HepG2 (cell line): ENCODE measurements around the gene UCHL3. TPM values are rescaled to one million over a fixed set of nuclear protein-coding genes. Genes with fewer than 3 reads are reported as not detected.

Experiments
- AKAP8 ChIP-seq: sonication (generic); formaldehyde crosslinking; IDR thresholded peaks from 2 replicates; pipeline ENCODE4 v1.5.1; 2020; ENCODE audit warnings: mild to moderate bottlenecking, missing genetic modification reagents
- CHD2 ChIP-seq: IDR thresholded peaks from 2 replicates; pipeline ENCODE4 v1.6.1; 2011; ENCODE audit warnings: low read depth, low read length, improper control_type of control experiment
- GZF1 ChIP-seq: sonication (generic); formaldehyde crosslinking; IDR thresholded peaks from 2 replicates; pipeline ENCODE4 v1.5.1; 2020; ENCODE audit warnings: mild to moderate bottlenecking, missing genetic modification reagents
- JARID2 ChIP-seq: sonication (generic); formaldehyde crosslinking; IDR thresholded peaks from 2 replicates; pipeline ENCODE4 v1.8.1; 2023; ENCODE audit warnings: missing genetic modification reagents, inconsistent platforms; ENCODE audit not compliant: insufficient replicate concordance
- KLF6 ChIP-seq: IDR thresholded peaks from 2 replicates; pipeline ENCODE4 v1.8.0; 2016; ENCODE audit warnings: missing biosample characterization, missing genetic modification reagents
- SATB2 ChIP-seq: sonication (generic); formaldehyde crosslinking; IDR thresholded peaks from 2 replicates; pipeline ENCODE4 v1.5.0; 2020; ENCODE audit warnings: missing genetic modification reagents
- SETDB1 ChIP-seq: sonication (generic); formaldehyde crosslinking; IDR thresholded peaks from 2 replicates; pipeline ENCODE4 v1.5.1; 2020; ENCODE audit warnings: missing genetic modification reagents, mild to moderate bottlenecking, borderline replicate concordance
- SNRNP70 ChIP-seq: fragments of 200-400 bp; formaldehyde crosslinking; IDR thresholded peaks from 2 replicates; pipeline ENCODE4 v1.6.1; 2017; ENCODE audit warnings: mild to moderate bottlenecking, low read depth, low read length, moderate library complexity
- SP2 ChIP-seq: sonication (generic); formaldehyde crosslinking; IDR thresholded peaks from 2 replicates; pipeline ENCODE4 v1.5.1; 2020; ENCODE audit warnings: mild to moderate bottlenecking, missing genetic modification reagents
- ZIK1 ChIP-seq: sonication (generic); formaldehyde crosslinking; IDR thresholded peaks from 2 replicates; pipeline ENCODE4 v1.5.0; 2020; ENCODE audit warnings: mild to moderate bottlenecking, low read depth, missing genetic modification reagents, borderline replicate concordance
- ZNF24 ChIP-seq: fragments of 450-650 bp; IDR thresholded peaks from 2 replicates; pipeline ENCODE4 v1.6.1; 2017; ENCODE audit warnings: antibody characterized with exemption, mild to moderate bottlenecking
- ZNF614 ChIP-seq: IDR thresholded peaks from 2 replicates; pipeline ENCODE4 v1.6.1; 2018; ENCODE audit warnings: missing biosample characterization, missing genetic modification reagents, inconsistent platforms, borderline replicate concordance
- ZNF761 ChIP-seq: sonication (generic); formaldehyde crosslinking; conservative IDR thresholded peaks from 2 replicates; pipeline ENCODE4 v1.4.0; 2020; ENCODE audit warnings: mild to moderate bottlenecking, missing genetic modification reagents
- ZSCAN29 ChIP-seq: sonication (generic); formaldehyde crosslinking; conservative IDR thresholded peaks from 2 replicates; pipeline ENCODE4 v1.4.0; 2020; ENCODE audit warnings: mild to moderate bottlenecking, missing genetic modification reagents
- polyA plus RNA-seq, 8 experiments: library from polyadenylated mRNA; depleted of rRNA in 3 of 8; stranded (reverse) in 7 of 8; unstranded in 1 of 8; fragments of >200 nt; fragmentation: Illumina TruSeq in 4 of 8; extraction: Trizol in 4 of 8; gene quantifications; 2 replicates each; pipeline versions ENCODE4 v1.2.1 to v1.2.3, GENCODE V29; 2011 to 2016; ENCODE audit warnings: low read depth in 4 of 8, missing spikeins in 1 of 8, mixed read lengths in 1 of 8; ENCODE audit not compliant: insufficient read depth in 1 of 8
- total RNA-seq, 5 experiments: library from RNA; depleted of rRNA; stranded (reverse); fragments of >200 nt; fragmentation: Illumina TruSeq; extraction: Trizol; gene quantifications; 2 replicates each; pipeline ENCODE4 v1.2.3, GENCODE V29; 2016; ENCODE audit warnings: low read depth in 1 of 5
- TF ChIP-seq, protein P1 (sequence below): sonication (generic); formaldehyde crosslinking; IDR thresholded peaks from 2 replicates; pipeline ENCODE4 v1.9.0; 2022; ENCODE audit warnings: low read depth, missing genetic modification reagents
- TF ChIP-seq, protein P2 (sequence below): fragments of 450-650 bp; IDR thresholded peaks from 2 replicates; pipeline ENCODE4 v1.6.1; 2016
- TF ChIP-seq, protein P3 (sequence below): sonication (generic); formaldehyde crosslinking; IDR thresholded peaks from 2 replicates; pipeline ENCODE4 v1.9.0; 2021; ENCODE audit warnings: mild to moderate bottlenecking, missing genetic modification reagents
- TF ChIP-seq, protein P4 (sequence below): sonication (generic); formaldehyde crosslinking; conservative IDR thresholded peaks from 2 replicates; pipeline ENCODE4 v1.8.0; 2022; ENCODE audit warnings: missing genetic modification reagents

The UCHL3 gene
- total and polyA plus RNA-seq, 2 of the 13 experiments (the other 11 are each of a cell fraction or from before 2014, with no cell fraction given), result 36.2 to 93.3 TPM

DNA sequence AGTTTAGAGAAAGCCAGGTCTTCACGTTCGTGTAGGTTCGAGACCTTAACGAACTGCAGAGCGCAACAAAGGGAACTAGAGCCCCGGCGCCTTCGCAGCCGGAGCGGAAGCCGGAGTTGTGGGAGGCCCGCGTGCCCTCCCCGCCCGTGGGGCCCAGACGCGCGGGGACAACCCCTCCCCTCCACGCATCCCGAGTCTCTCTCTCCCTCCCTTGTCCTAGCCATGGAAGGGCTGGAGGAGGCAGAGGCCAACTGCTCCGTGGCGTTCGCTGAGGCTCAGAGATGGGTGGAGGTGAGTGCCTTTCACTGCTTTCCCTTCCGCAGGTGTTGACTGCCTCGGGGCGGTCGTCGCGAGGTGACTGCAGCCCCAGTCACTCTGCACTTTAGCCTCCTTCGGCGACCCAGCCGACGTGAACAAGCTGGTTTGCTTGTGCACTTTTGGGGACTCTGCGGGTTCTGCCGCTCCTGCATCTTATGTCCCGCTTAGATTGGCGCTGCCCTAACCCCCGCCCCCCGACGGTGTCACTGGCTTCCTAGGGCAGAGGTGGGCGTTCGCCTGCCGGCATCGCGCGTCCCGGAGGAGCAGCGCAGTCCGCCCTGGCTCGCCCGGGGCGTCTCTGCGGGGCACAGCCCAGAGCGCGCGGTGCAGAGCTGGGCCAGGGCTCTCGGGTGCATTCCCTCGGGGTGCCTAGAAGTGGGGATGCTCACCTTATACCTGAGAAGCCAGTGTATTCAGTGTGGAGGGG, 87.0 kb downstream of the UCHL3 start (continued):
- TF ChIP-seq, protein P1, sequence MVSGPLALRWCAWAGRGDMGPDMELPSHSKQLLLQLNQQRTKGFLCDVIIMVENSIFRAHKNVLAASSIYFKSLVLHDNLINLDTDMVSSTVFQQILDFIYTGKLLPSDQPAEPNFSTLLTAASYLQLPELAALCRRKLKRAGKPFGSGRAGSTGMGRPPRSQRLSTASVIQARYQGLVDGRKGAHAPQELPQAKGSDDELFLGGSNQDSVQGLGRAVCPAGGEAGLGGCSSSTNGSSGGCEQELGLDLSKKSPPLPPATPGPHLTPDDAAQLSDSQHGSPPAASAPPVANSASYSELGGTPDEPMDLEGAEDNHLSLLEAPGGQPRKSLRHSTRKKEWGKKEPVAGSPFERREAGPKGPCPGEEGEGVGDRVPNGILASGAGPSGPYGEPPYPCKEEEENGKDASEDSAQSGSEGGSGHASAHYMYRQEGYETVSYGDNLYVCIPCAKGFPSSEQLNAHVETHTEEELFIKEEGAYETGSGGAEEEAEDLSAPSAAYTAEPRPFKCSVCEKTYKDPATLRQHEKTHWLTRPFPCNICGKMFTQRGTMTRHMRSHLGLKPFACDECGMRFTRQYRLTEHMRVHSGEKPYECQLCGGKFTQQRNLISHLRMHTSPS, result peak; percentile 24; the same call in 1 of the 2 replicates
- TF ChIP-seq ZNF614 (CRISPR knock-in tag) (peak; percentile 47; the same call in 1 of the 2 replicates), ZNF24 (no peak), SP2 (CRISPR knock-in tag) (no peak), CHD2 (no peak), SATB2 (CRISPR knock-in tag) (no peak), ZSCAN29 (CRISPR knock-in tag) (no peak; the same call in 1 of the 2 replicates), JARID2 (CRISPR knock-in tag) (no peak), AKAP8 (no peak), KLF6 (no peak), GZF1 (CRISPR knock-in tag) (no peak), SETDB1 (CRISPR knock-in tag) (no peak), ZNF761 (CRISPR knock-in tag) (no peak), ZIK1 (CRISPR knock-in tag) (no peak; the same call in 1 of the 2 replicates), SNRNP70 (no peak)
- TF ChIP-seq, protein P2, sequence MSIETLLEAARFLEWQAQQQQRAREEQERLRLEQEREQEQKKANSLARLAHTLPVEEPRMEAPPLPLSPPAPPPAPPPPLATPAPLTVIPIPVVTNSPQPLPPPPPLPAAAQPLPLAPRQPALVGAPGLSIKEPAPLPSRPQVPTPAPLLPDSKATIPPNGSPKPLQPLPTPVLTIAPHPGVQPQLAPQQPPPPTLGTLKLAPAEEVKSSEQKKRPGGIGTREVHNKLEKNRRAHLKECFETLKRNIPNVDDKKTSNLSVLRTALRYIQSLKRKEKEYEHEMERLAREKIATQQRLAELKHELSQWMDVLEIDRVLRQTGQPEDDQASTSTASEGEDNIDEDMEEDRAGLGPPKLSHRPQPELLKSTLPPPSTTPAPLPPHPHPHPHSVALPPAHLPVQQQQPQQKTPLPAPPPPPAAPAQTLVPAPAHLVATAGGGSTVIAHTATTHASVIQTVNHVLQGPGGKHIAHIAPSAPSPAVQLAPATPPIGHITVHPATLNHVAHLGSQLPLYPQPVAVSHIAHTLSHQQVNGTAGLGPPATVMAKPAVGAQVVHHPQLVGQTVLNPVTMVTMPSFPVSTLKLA, result no peak
- TF ChIP-seq, protein P3, sequence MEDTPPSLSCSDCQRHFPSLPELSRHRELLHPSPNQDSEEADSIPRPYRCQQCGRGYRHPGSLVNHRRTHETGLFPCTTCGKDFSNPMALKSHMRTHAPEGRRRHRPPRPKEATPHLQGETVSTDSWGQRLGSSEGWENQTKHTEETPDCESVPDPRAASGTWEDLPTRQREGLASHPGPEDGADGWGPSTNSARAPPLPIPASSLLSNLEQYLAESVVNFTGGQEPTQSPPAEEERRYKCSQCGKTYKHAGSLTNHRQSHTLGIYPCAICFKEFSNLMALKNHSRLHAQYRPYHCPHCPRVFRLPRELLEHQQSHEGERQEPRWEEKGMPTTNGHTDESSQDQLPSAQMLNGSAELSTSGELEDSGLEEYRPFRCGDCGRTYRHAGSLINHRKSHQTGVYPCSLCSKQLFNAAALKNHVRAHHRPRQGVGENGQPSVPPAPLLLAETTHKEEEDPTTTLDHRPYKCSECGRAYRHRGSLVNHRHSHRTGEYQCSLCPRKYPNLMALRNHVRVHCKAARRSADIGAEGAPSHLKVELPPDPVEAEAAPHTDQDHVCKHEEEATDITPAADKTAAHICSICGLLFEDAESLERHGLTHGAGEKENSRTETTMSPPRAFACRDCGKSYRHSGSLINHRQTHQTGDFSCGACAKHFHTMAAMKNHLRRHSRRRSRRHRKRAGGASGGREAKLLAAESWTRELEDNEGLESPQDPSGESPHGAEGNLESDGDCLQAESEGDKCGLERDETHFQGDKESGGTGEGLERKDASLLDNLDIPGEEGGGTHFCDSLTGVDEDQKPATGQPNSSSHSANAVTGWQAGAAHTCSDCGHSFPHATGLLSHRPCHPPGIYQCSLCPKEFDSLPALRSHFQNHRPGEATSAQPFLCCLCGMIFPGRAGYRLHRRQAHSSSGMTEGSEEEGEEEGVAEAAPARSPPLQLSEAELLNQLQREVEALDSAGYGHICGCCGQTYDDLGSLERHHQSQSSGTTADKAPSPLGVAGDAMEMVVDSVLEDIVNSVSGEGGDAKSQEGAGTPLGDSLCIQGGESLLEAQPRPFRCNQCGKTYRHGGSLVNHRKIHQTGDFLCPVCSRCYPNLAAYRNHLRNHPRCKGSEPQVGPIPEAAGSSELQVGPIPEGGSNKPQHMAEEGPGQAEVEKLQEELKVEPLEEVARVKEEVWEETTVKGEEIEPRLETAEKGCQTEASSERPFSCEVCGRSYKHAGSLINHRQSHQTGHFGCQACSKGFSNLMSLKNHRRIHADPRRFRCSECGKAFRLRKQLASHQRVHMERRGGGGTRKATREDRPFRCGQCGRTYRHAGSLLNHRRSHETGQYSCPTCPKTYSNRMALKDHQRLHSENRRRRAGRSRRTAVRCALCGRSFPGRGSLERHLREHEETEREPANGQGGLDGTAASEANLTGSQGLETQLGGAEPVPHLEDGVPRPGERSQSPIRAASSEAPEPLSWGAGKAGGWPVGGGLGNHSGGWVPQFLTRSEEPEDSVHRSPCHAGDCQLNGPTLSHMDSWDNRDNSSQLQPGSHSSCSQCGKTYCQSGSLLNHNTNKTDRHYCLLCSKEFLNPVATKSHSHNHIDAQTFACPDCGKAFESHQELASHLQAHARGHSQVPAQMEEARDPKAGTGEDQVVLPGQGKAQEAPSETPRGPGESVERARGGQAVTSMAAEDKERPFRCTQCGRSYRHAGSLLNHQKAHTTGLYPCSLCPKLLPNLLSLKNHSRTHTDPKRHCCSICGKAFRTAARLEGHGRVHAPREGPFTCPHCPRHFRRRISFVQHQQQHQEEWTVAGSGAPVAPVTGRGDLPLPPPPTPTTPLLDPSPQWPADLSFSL (CRISPR knock-in tag), result peak; percentile 51; the same call in 1 of the 2 replicates
- TF ChIP-seq, protein P4, sequence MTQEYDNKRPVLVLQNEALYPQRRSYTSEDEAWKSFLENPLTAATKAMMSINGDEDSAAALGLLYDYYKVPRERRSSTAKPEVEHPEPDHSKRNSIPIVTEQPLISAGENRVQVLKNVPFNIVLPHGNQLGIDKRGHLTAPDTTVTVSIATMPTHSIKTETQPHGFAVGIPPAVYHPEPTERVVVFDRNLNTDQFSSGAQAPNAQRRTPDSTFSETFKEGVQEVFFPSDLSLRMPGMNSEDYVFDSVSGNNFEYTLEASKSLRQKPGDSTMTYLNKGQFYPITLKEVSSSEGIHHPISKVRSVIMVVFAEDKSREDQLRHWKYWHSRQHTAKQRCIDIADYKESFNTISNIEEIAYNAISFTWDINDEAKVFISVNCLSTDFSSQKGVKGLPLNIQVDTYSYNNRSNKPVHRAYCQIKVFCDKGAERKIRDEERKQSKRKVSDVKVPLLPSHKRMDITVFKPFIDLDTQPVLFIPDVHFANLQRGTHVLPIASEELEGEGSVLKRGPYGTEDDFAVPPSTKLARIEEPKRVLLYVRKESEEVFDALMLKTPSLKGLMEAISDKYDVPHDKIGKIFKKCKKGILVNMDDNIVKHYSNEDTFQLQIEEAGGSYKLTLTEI (CRISPR knock-in tag), result no peak
